SU-DHL-6 (cell line): ENCODE measurements around the gene RPP14.

Source experiments
- EZH2phosphoT487 ChIP-seq: fragments of 200-600 bp; sonication (generic), shearing (Covaris generic); conservative IDR thresholded peaks from 2 replicates; pipeline ENCODE4 v1.6.1; 2018; ENCODE audit warnings: mild to moderate bottlenecking, antibody characterized with exemption, low read length, moderate library complexity, mixed read lengths
- TF ChIP-seq, protein P1 (sequence below): fragments of 200-600 bp; sonication (generic); IDR thresholded peaks from one replicate; pipeline ENCODE4 v1.5.1; 2017; ENCODE audit warnings: antibody characterized with exemption, mild to moderate bottlenecking, low read length, moderate library complexity; ENCODE audit not compliant: insufficient read depth, poor library complexity, severe bottlenecking

DNA sequence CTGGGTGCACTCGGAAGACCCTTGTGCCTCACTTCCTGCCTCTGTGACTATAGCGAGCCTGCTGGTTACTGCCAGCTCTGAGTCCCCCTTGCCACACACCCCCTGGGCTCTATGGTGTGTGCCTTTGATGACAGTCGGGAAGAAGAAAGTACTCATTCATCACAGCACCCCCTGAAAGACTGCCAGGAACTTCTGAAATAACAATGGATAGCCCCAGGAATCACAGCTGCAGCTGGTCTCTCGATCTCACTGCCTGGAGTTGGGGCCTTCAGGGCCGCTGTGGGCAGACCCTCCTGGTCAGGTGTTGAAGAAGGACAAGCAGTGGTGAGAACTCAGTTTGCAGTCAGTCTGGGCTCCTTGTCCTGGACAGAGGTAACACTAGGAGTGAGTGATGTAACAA is 9.8 kb upstream of the RPP14 start:
- TF ChIP-seq, protein P1, sequence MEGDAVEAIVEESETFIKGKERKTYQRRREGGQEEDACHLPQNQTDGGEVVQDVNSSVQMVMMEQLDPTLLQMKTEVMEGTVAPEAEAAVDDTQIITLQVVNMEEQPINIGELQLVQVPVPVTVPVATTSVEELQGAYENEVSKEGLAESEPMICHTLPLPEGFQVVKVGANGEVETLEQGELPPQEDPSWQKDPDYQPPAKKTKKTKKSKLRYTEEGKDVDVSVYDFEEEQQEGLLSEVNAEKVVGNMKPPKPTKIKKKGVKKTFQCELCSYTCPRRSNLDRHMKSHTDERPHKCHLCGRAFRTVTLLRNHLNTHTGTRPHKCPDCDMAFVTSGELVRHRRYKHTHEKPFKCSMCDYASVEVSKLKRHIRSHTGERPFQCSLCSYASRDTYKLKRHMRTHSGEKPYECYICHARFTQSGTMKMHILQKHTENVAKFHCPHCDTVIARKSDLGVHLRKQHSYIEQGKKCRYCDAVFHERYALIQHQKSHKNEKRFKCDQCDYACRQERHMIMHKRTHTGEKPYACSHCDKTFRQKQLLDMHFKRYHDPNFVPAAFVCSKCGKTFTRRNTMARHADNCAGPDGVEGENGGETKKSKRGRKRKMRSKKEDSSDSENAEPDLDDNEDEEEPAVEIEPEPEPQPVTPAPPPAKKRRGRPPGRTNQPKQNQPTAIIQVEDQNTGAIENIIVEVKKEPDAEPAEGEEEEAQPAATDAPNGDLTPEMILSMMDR, result no peak
- no peak for TF ChIP-seq EZH2phosphoT487
